Esophagus (tissue), 2 donors: ENCODE data around the gene DGKB. TPM values are rescaled to one million over a fixed set of nuclear protein-coding genes. Genes with fewer than 3 reads are reported as not detected.
"Not testable (repeated sequence)": the region's sequence is repeated elsewhere in the genome, so short reads cannot be mapped to it uniquely, and the experiment has no call there.

ENCODE experiments used
- H3K27ac ChIP-seq, 2 donors: one replicate each; pipeline ENCODE4 v1.5.1; 2013; ENCODE audit warnings: low read depth in 2 of 2, mild to moderate bottlenecking in 2 of 2, inconsistent platforms in 1 of 2, low read length in 1 of 2, moderate library complexity in 1 of 2
- H3K27me3 ChIP-seq, 2 donors: one replicate each; pipeline ENCODE4 v1.6.1; 2013; ENCODE audit warnings: low read length in 2 of 2, control low read depth in 1 of 2, mild to moderate bottlenecking in 1 of 2; ENCODE audit not compliant: insufficient read depth in 2 of 2, control insufficient read depth in 1 of 2
- H3K36me3 ChIP-seq, 2 donors: one replicate each; pipeline ENCODE4 v1.6.1; 2013; ENCODE audit warnings: low read length in 1 of 2; ENCODE audit not compliant: control insufficient read depth in 2 of 2, insufficient read depth in 2 of 2
- H3K4me1 ChIP-seq, 2 donors: one replicate each; pipeline ENCODE4 v1.6.1; 2013; ENCODE audit warnings: low read length in 1 of 2; ENCODE audit not compliant: control insufficient read depth in 2 of 2, insufficient read depth in 2 of 2
- H3K4me3 ChIP-seq, 2 donors: one replicate each; pipeline ENCODE4 v1.5.1; 2013; ENCODE audit warnings: low read length in 2 of 2, mild to moderate bottlenecking in 2 of 2, low read depth in 1 of 2, moderate library complexity in 1 of 2
- H3K9me3 ChIP-seq, 2 donors: one replicate each; pipeline ENCODE4 v1.6.1; 2013; ENCODE audit warnings: mild to moderate bottlenecking in 2 of 2, low read depth in 1 of 2, low read length in 1 of 2, moderate library complexity in 1 of 2; ENCODE audit not compliant: control insufficient read depth in 2 of 2, insufficient read depth in 1 of 2
- WGBS, 2 donors: extraction: QIAGEN DNeasy Blood & Tissue Kit; methylation state at CpG; one replicate each; pipeline ENCODE4 v1.1.7; 2013; 5-methylcytosine and 5-hydroxymethylcytosine counted together
- polyA plus RNA-seq, 2 donors: library from polyadenylated mRNA; stranded (reverse); fragments of 200-250 nt; gene quantifications; one replicate each; pipeline ENCODE4 v1.2.3, GENCODE V29; 2013
- donor health status: healthy with polysubstance abuse.
- donor health status: Bipolar disorder and iron deficiency.

The DGKB gene
- polyA plus RNA-seq, 2 donors: 0.09 to 0.20 TPM

GRCh38 chr7:14286036-14286435 lies 616.5 kb downstream of the DGKB start:
- Histone ChIP-seq H3K27ac (no peak overlapping the region), H3K4me1 (no peaks in the 10 kb centered on the region), H3K36me3 (no peaks in the 10 kb centered on the region), H3K9me3 (no peaks in the 10 kb centered on the region), H3K4me3 (no peak overlapping the region), H3K27me3 (no peaks in the 10 kb centered on the region)
- WGBS, 2 donors: 49 to 56% methylated on average over 4 of the region's 4 CpGs

- H3K4me3 ChIP-seq: not testable (repeated sequence)
Measured at GRCh38 chr7:14279065-14279871, 623.3 kb downstream of the DGKB start.

GRCh38 chr7:14275356-14275755 lies 627.2 kb downstream of the DGKB start:
- Histone ChIP-seq H3K27ac (no peak overlapping the region), H3K4me1 (no peaks in the 10 kb centered on the region), H3K36me3 (no peaks in the 10 kb centered on the region), H3K4me3 (no peak overlapping the region), H3K27me3 (no peaks in the 10 kb centered on the region), H3K9me3 (no peaks in the 10 kb centered on the region)
- 73 to 77% methylated on average over 2 of the region's 2 CpGs for WGBS, 2 donors

More at GRCh38 chr7:14279065-14279871, 623.3 kb downstream of the DGKB start:
- not testable (repeated sequence) for H3K36me3 ChIP-seq, H3K4me1 ChIP-seq, H3K27me3 ChIP-seq, H3K9me3 ChIP-seq, H3K27ac ChIP-seq
- 32 to 45% methylated on average over 16 to 21 of the region's 21 CpGs for WGBS, 2 donors

- Histone ChIP-seq H3K27ac (no peak overlapping the region), H3K27me3 (no peaks in the 10 kb centered on the region), H3K4me3 (no peak overlapping the region), H3K4me1 (no peaks in the 10 kb centered on the region), H3K9me3 (no peaks in the 10 kb centered on the region), H3K36me3 (no peaks in the 10 kb centered on the region)
- 89 to 92% methylated on average over 3 of the region's 3 CpGs for WGBS, 2 donors
Measured at GRCh38 chr7:14271441-14271840, 631.1 kb downstream of the DGKB start.

GRCh38 chr7:14270099-14270498 lies 632.5 kb downstream of the DGKB start:
- Histone ChIP-seq H3K4me1 (no peaks in the 10 kb centered on the region), H3K27ac (no peak overlapping the region), H3K27me3 (no peaks in the 10 kb centered on the region), H3K9me3 (no peaks in the 10 kb centered on the region), H3K4me3 (no peak overlapping the region), H3K36me3 (no peaks in the 10 kb centered on the region)
- 76 to 84% methylated on average over 5 of the region's 5 CpGs for WGBS, 2 donors

GRCh38 chr7:14260011-14260410 lies 642.5 kb downstream of the DGKB start:
- no peaks in the 10 kb centered on the region for H3K4me1 ChIP-seq
- no peak overlapping the region for H3K27ac ChIP-seq
- no peaks in the 10 kb centered on the region for H3K9me3 ChIP-seq
- no peaks in the 10 kb centered on the region for H3K27me3 ChIP-seq
- H3K36me3 ChIP-seq: no peaks in the 10 kb centered on the region
- no peak overlapping the region for H3K4me3 ChIP-seq

GRCh38 chr7:14258861-14259260 lies 643.7 kb downstream of the DGKB start:
- Histone ChIP-seq H3K9me3 (no peaks in the 10 kb centered on the region), H3K27ac (no peak overlapping the region), H3K4me1 (no peaks in the 10 kb centered on the region), H3K27me3 (no peaks in the 10 kb centered on the region), H3K4me3 (no peak overlapping the region), H3K36me3 (no peaks in the 10 kb centered on the region)
- WGBS, 2 donors: 87 to 90% methylated on average over 1 of the region's 1 CpG

GRCh38 chr7:14258441-14258840 lies 644.1 kb downstream of the DGKB start:
- H3K4me1 ChIP-seq: no peaks in the 10 kb centered on the region
- 63 to 80% methylated on average over 2 of the region's 2 CpGs for WGBS, 2 donors
- no peaks in the 10 kb centered on the region for H3K9me3 ChIP-seq
- H3K27ac ChIP-seq: no peak overlapping the region
- H3K4me3 ChIP-seq: no peak overlapping the region
- H3K36me3 ChIP-seq: no peaks in the 10 kb centered on the region
- no peaks in the 10 kb centered on the region for H3K27me3 ChIP-seq

GRCh38 chr7:14252458-14252857 lies 650.1 kb downstream of the DGKB start:
- WGBS, 2 donors: 81 to 88% methylated on average over 3 of the region's 3 CpGs
- H3K27ac ChIP-seq: no peak overlapping the region
- H3K36me3 ChIP-seq: no peaks in the 10 kb centered on the region
- no peak overlapping the region for H3K4me3 ChIP-seq
- H3K4me1 ChIP-seq: no peaks in the 10 kb centered on the region
- H3K27me3 ChIP-seq: no peaks in the 10 kb centered on the region
- H3K9me3 ChIP-seq: no peaks in the 10 kb centered on the region

- H3K9me3 ChIP-seq: no peaks in the 10 kb centered on the region
- no peak overlapping the region for H3K4me3 ChIP-seq
- 86 to 88% methylated on average over 5 of the region's 5 CpGs for WGBS, 2 donors
- no peaks in the 10 kb centered on the region for H3K36me3 ChIP-seq
- no peaks in the 10 kb centered on the region for H3K4me1 ChIP-seq
- H3K27me3 ChIP-seq: no peaks in the 10 kb centered on the region
- no peak overlapping the region for H3K27ac ChIP-seq
Measured at GRCh38 chr7:14242175-14242574, 660.4 kb downstream of the DGKB start.
